ENCODE data around the gene HMGCL. TPM values are rescaled to one million over a fixed set of nuclear protein-coding genes. Genes with fewer than 3 reads are reported as not detected.
A peak's percentile ranks its signal among the peaks of the same experiment; 100 is the strongest.

Gene HMGCL
- 28.2 and 30.8 TPM in 2 replicates for total RNA-seq (2014; rRNA removed)
- percentile 66 among the genes with signal in this experiment for Bru-seq, nascent RNA
- BruChase-seq, experiment 1, labeled RNA remaining after a 6-hour chase: percentile 60 among the genes with signal in this experiment
- percentile 63 among the genes with signal in this experiment for BruChase-seq, experiment 2, labeled RNA remaining after a 2-hour chase
- long read RNA-seq, transcript HMGCL-204 (7 exons, 1,354 nt): minor isoform, 5 of 87 reads
- long read RNA-seq, transcript HMGCL-203 (9 exons, 1,600 nt): major isoform, 66 of 87 reads
- long read RNA-seq, partial matches to known transcripts: 4 of 87 reads
- long read RNA-seq, other reads (novel, unspliced or antisense): 9 of 87 reads

DNA sequence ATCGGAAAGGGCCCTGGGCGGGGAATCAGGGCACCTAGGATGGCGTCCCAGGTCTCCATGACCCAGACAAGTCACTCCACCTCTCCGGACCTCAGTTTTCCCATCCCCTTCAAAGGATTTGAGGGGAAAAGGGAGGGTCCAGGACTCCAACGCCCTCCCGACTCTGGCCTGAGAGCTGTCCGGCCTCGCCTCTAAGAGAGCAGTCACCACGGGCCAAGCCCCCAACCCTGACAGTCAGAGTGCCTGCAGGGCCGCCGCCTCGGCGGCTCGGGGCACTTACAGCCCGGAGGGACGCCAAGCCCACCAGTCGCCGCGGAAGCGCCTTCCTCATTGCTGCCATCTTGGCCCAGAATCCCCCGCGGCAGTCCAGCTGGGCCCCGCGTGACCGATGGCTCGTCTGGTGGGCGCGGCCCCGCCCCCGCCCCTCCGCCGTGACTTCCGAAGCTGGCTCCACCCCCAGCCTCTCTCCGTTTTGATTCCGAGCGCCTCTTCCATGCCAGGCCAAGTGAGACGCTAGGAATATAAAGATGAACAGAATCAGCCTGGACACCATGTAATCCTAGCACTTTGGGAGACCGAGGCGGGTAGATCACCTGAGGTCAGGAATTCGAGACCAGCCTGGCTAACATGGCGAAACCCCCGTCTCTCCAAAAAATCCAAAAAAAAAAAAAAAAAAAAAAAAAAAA is at the start of gene HMGCL:
Gene HMGCL (minus strand): TSS at position 354 of the 686 bp plus-strand sequence. CDS start 14 bp downstream, at position 340.
- H3K9me3 ChIP-seq (ENCODE audit: low read length): no peaks in the 10 kb centered on the region
- peak; percentile 82 for DNase-seq
- H4K20me1 ChIP-seq (ENCODE audit: low read length): no peaks in the 10 kb centered on the region
- intact Hi-C loops (cut with micrococcal nuclease): loop anchor here (5.0 kb wide), 1 partner anchor 42 kb away; the partner anchor contains the start of gene FUCA1
- ChIA-PET POLR2A (ENCODE audit: unreplicated experiment) (interaction anchor here (0.5 to 1.0 kb wide), 8 partner anchors 19 to 201 kb away, joined by 3 to 21 read pairs (median 8); partner anchors contain the start of gene PITHD1), CTCF (no interaction called here)
- H3K79me2 ChIP-seq (ENCODE audit: low read length): peaks cover 10% of the 10 kb centered on the region
- H3K36me3 ChIP-seq (ENCODE audit: low read depth, low read length): no peaks in the 10 kb centered on the region
- H3K4me3 ChIP-seq (ENCODE audit: low read length): peak within 1 kb of the TSS; percentile 85
- ATAC-seq: peak; percentile 97
- peak within 1 kb of the TSS; percentile 93 for H2AFZ ChIP-seq (ENCODE audit: low read length)
- no peaks in the 10 kb centered on the region for H3F3A ChIP-seq (ENCODE audit: low read length, unreplicated experiment)
- TF ChIP-seq EZH2phosphoT487 (IDR thresholded peaks at IDR 0.05; ENCODE audit: borderline replicate concordance, low read length): no peak
- TF ChIP-seq, protein P1, sequence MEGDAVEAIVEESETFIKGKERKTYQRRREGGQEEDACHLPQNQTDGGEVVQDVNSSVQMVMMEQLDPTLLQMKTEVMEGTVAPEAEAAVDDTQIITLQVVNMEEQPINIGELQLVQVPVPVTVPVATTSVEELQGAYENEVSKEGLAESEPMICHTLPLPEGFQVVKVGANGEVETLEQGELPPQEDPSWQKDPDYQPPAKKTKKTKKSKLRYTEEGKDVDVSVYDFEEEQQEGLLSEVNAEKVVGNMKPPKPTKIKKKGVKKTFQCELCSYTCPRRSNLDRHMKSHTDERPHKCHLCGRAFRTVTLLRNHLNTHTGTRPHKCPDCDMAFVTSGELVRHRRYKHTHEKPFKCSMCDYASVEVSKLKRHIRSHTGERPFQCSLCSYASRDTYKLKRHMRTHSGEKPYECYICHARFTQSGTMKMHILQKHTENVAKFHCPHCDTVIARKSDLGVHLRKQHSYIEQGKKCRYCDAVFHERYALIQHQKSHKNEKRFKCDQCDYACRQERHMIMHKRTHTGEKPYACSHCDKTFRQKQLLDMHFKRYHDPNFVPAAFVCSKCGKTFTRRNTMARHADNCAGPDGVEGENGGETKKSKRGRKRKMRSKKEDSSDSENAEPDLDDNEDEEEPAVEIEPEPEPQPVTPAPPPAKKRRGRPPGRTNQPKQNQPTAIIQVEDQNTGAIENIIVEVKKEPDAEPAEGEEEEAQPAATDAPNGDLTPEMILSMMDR (conservative IDR thresholded peaks at IDR 0.05; ENCODE audit: low read depth, low read length): no peak
- no TSS peak for BruUV-seq (replicated peaks)
- H3K9ac ChIP-seq (ENCODE audit: low read length): peak within 1 kb of the TSS; percentile 95
- peak within 1 kb of the TSS; percentile 96 for H3K4me2 ChIP-seq (ENCODE audit: low read length)
- peak within 1 kb of the TSS; percentile 42 for H3K27ac ChIP-seq (ENCODE audit: low read length)
- H3K9me2 ChIP-seq (replicated peaks; ENCODE audit: low read length): no peaks in the 10 kb centered on the region
- peaks cover 14% of the 10 kb centered on the region for H3K4me1 ChIP-seq (ENCODE audit: insufficient read depth, low read length)
- H3K27me3 ChIP-seq (ENCODE audit: low read length): no peaks in the 10 kb centered on the region

DNA sequence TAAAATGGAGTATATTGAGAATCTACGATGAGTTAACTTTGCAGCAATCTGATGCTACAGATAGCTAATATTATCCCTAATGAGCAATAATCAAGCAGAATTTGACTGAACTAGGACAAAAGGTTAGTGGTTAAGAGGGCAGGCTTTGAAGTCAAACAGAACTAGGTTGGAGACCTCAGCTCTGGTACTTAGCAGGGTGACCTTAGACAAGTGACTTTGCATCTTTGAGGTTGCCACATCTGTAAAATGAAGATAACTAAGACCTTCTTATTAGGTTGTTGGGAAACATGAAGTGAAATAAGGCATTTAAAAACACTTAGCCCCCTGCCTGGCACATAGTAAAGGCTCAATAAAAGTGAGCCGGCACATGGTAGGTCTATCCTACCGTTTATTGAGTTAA is 47.2 kb upstream of the HMGCL start:
- intact Hi-C loops (cut with micrococcal nuclease): no loop called here
- CTCF ChIA-PET: no interaction called here

More for the DNA sequence above, 47.2 kb upstream of the HMGCL start:
- no peaks in the 10 kb centered on the region for H3K9me3 ChIP-seq (ENCODE audit: low read length)
- POLR2A ChIA-PET (ENCODE audit: unreplicated experiment): no interaction called here
- H3K36me3 ChIP-seq (ENCODE audit: low read depth, low read length): no peaks in the 10 kb centered on the region
- no peaks in the 10 kb centered on the region for H3K9me2 ChIP-seq (replicated peaks; ENCODE audit: low read length)
- no peak overlapping the region for H3K4me3 ChIP-seq (ENCODE audit: low read length)
- no peak for ATAC-seq
- no peak overlapping the region for H3K27ac ChIP-seq (ENCODE audit: low read length)
- H3K9ac ChIP-seq (ENCODE audit: low read length): no peak overlapping the region
- H3F3A ChIP-seq (ENCODE audit: low read length, unreplicated experiment): no peaks in the 10 kb centered on the region
- H3K79me2 ChIP-seq (ENCODE audit: low read length): peaks cover 4% of the 10 kb centered on the region
- no peak overlapping the region for H3K4me2 ChIP-seq (ENCODE audit: low read length)
- no TSS peak for BruUV-seq (replicated peaks)
- peaks cover 6% of the 10 kb centered on the region for H3K4me1 ChIP-seq (ENCODE audit: insufficient read depth, low read length)
- H4K20me1 ChIP-seq (ENCODE audit: low read length): no peaks in the 10 kb centered on the region
- DNase-seq: no peak
- no peaks in the 10 kb centered on the region for H3K27me3 ChIP-seq (ENCODE audit: low read length)
- no peak for TF ChIP-seq EZH2phosphoT487 (IDR thresholded peaks at IDR 0.05; ENCODE audit: borderline replicate concordance, low read length)
- TF ChIP-seq, protein P1 (conservative IDR thresholded peaks at IDR 0.05; ENCODE audit: low read depth, low read length): no peak
- no peak overlapping the region for H2AFZ ChIP-seq (ENCODE audit: low read length)

Measured in PC-3 (cell line).